Liver (tissue), 9 donors: Measurements from ENCODE around the gene ANKRD13B. TPM values are rescaled to one million over a fixed set of nuclear protein-coding genes. Genes with fewer than 3 reads are reported as not detected.

Experiments
- DNase-seq: peaks from one replicate; pipeline ENCODE4 v3.0.0-alpha.2; 2017; ENCODE audit warnings: low spot score
- H3K27ac ChIP-seq, 2 donors: one replicate each; pipeline ENCODE4 v1.7.0; 2013; ENCODE audit warnings: inconsistent platforms in 2 of 2, low read length in 2 of 2, control low read depth in 1 of 2, low read depth in 1 of 2, mild to moderate bottlenecking in 1 of 2
- H3K27me3 ChIP-seq, 4 donors: one replicate each; pipeline versions ENCODE4 v1.6.1 to v1.7.0; 2013; ENCODE audit warnings: low read length in 3 of 4, inconsistent platforms in 1 of 4, mild to moderate bottlenecking in 1 of 4, moderate library complexity in 1 of 4; ENCODE audit not compliant: control insufficient read depth in 4 of 4, insufficient read depth in 4 of 4
- H3K36me3 ChIP-seq, 4 donors: one replicate each; pipeline versions ENCODE4 v1.6.1 to v1.7.0; 2013; ENCODE audit warnings: low read length in 3 of 4, mild to moderate bottlenecking in 3 of 4, low read depth in 1 of 4, moderate library complexity in 1 of 4; ENCODE audit not compliant: control insufficient read depth in 4 of 4, insufficient read depth in 3 of 4
- H3K4me1 ChIP-seq, 4 donors: one replicate each; pipeline versions ENCODE4 v1.6.1 to v1.7.0; 2013; ENCODE audit warnings: low read length in 3 of 4, mild to moderate bottlenecking in 3 of 4, moderate library complexity in 1 of 4; ENCODE audit not compliant: control insufficient read depth in 4 of 4, insufficient read depth in 4 of 4
- H3K4me3 ChIP-seq, 3 donors: one replicate each; pipeline versions ENCODE4 v1.6.1 to v1.7.0; 2013; ENCODE audit warnings: low read length in 3 of 3, control low read depth in 1 of 3, low read depth in 1 of 3, mild to moderate bottlenecking in 1 of 3
- H3K9ac ChIP-seq, 2 donors: one replicate each; pipeline ENCODE4 v1.7.0; 2013; ENCODE audit warnings: low read length in 2 of 2, mild to moderate bottlenecking in 2 of 2, moderate library complexity in 2 of 2, control low read depth in 1 of 2, low read depth in 1 of 2
- H3K9me3 ChIP-seq, 4 donors: one replicate each; pipeline versions ENCODE4 v1.6.1 to v1.7.0; 2013; ENCODE audit warnings: low read length in 3 of 4; ENCODE audit not compliant: control insufficient read depth in 4 of 4
- FOXA1 ChIP-seq: IDR thresholded peaks from 2 replicates; pipeline ENCODE4 v1.6.1; 2016; ENCODE audit warnings: antibody characterized with exemption
- GABPA ChIP-seq, 2 donors: IDR thresholded peaks in 1 of 2; conservative IDR thresholded peaks in 1 of 2; 2 replicates each; pipeline ENCODE4 v1.6.1; 2016; ENCODE audit warnings: antibody characterized with exemption in 2 of 2, mild to moderate bottlenecking in 1 of 2, moderate library complexity in 1 of 2
- HNF4A ChIP-seq, 2 donors: conservative IDR thresholded peaks; 2 replicates each; pipeline ENCODE4 v1.6.1; 2016; ENCODE audit warnings: antibody characterized with exemption in 2 of 2, mild to moderate bottlenecking in 2 of 2
- HNF4G ChIP-seq: IDR thresholded peaks from 2 replicates; pipeline ENCODE4 v1.6.1; 2016; ENCODE audit warnings: antibody characterized with exemption
- JUND ChIP-seq, 2 donors: IDR thresholded peaks; 2 replicates each; pipeline ENCODE4 v1.6.1; 2016; ENCODE audit warnings: antibody characterized with exemption in 2 of 2
- NR2F2 ChIP-seq: IDR thresholded peaks from 2 replicates; pipeline ENCODE4 v1.6.1; 2016; ENCODE audit warnings: antibody characterized with exemption
- RXRA ChIP-seq, 2 donors: IDR thresholded peaks; 2 replicates each; pipeline ENCODE4 v1.6.1; 2017 to 2018; ENCODE audit warnings: antibody characterized with exemption in 2 of 2, mild to moderate bottlenecking in 1 of 2
- TAF1 ChIP-seq: conservative IDR thresholded peaks from 2 replicates; pipeline ENCODE4 v1.6.1; 2016; ENCODE audit warnings: antibody characterized with exemption, mild to moderate bottlenecking
- YY1 ChIP-seq: IDR thresholded peaks from 2 replicates; pipeline ENCODE4 v1.6.1; 2016; ENCODE audit warnings: antibody characterized with exemption, mild to moderate bottlenecking
- WGBS: extraction: QIAGEN DNeasy Blood & Tissue Kit; methylation state at CpG from one replicate; pipeline ENCODE4 v1.1.7; 2013; 5-methylcytosine and 5-hydroxymethylcytosine counted together
- polyA plus RNA-seq, 2 donors: library from polyadenylated mRNA; stranded (reverse) in 1 of 2; unstranded in 1 of 2; fragments of 200-250 nt in 1 of 2; fragments of >200 nt in 1 of 2; fragmentation: Nextera tagmentation in 1 of 2; extraction: Ambion mirVana in 1 of 2; gene quantifications; one replicate each; pipeline versions ENCODE4 v1.2.1 to v1.2.3, GENCODE V29; 2013 to 2015
- total RNA-seq, 2 donors: library from RNA; depleted of rRNA; stranded (reverse); fragments of >200 nt; gene quantifications; one replicate each; pipeline ENCODE4 v1.2.3, GENCODE V29; 2014
- TF ChIP-seq, protein P1 (sequence below): IDR thresholded peaks from 2 replicates; pipeline ENCODE4 v1.6.1; 2016; ENCODE audit warnings: antibody characterized with exemption
- TF ChIP-seq, protein P2 (sequence below): fragments of 150-350 bp; IDR thresholded peaks from 2 replicates; pipeline ENCODE4 v1.5.1; 2017; ENCODE audit warnings: improper control_type of control experiment, low read depth, low read length; ENCODE audit not compliant: missing input control
- TF ChIP-seq, protein P3 (sequence below): IDR thresholded peaks from 2 replicates; pipeline ENCODE4 v1.6.1; 2016; ENCODE audit warnings: antibody characterized with exemption, mild to moderate bottlenecking
- donor health status: healthy.
- donor health status: healthy.
- donor health status: healthy.
- donor health status: healthy.
- donor health status: healthy.

ANKRD13B gene
- total and polyA plus RNA-seq, 4 donors, result 0.06 to 1.6 (median 0.51) TPM

DNA sequence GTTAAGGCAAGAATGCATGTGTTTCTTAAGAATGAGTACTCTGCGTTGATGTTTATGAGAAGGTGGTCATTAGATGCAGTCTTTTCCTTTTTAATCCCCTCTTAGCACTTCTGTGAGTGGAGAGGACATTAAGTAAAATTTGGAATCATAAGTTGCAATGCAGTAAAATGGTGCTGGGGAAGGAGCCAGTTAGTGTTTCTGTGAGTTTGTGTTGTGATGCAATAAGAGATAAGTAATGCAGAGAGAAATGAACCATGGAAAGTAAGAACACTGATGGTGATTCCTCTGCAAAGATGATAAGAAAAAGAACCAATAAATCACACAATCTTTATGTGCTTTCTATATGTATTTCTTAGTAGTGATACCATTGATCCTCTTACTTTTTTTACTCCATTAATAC lies 46.1 kb upstream of the ANKRD13B start (continued):
- TF ChIP-seq, protein P1, sequence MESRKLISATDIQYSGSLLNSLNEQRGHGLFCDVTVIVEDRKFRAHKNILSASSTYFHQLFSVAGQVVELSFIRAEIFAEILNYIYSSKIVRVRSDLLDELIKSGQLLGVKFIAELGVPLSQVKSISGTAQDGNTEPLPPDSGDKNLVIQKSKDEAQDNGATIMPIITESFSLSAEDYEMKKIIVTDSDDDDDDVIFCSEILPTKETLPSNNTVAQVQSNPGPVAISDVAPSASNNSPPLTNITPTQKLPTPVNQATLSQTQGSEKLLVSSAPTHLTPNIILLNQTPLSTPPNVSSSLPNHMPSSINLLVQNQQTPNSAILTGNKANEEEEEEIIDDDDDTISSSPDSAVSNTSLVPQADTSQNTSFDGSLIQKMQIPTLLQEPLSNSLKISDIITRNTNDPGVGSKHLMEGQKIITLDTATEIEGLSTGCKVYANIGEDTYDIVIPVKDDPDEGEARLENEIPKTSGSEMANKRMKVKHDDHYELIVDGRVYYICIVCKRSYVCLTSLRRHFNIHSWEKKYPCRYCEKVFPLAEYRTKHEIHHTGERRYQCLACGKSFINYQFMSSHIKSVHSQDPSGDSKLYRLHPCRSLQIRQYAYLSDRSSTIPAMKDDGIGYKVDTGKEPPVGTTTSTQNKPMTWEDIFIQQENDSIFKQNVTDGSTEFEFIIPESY, result no peak
- TF ChIP-seq YY1 (no peak), RXRA (IDR thresholded peaks at IDR 0.05) (no peak), TAF1 (no peak), JUND (IDR thresholded peaks at IDR 0.05) (no peak)
- TF ChIP-seq, protein P2, sequence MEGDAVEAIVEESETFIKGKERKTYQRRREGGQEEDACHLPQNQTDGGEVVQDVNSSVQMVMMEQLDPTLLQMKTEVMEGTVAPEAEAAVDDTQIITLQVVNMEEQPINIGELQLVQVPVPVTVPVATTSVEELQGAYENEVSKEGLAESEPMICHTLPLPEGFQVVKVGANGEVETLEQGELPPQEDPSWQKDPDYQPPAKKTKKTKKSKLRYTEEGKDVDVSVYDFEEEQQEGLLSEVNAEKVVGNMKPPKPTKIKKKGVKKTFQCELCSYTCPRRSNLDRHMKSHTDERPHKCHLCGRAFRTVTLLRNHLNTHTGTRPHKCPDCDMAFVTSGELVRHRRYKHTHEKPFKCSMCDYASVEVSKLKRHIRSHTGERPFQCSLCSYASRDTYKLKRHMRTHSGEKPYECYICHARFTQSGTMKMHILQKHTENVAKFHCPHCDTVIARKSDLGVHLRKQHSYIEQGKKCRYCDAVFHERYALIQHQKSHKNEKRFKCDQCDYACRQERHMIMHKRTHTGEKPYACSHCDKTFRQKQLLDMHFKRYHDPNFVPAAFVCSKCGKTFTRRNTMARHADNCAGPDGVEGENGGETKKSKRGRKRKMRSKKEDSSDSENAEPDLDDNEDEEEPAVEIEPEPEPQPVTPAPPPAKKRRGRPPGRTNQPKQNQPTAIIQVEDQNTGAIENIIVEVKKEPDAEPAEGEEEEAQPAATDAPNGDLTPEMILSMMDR, result no peak

DNA sequence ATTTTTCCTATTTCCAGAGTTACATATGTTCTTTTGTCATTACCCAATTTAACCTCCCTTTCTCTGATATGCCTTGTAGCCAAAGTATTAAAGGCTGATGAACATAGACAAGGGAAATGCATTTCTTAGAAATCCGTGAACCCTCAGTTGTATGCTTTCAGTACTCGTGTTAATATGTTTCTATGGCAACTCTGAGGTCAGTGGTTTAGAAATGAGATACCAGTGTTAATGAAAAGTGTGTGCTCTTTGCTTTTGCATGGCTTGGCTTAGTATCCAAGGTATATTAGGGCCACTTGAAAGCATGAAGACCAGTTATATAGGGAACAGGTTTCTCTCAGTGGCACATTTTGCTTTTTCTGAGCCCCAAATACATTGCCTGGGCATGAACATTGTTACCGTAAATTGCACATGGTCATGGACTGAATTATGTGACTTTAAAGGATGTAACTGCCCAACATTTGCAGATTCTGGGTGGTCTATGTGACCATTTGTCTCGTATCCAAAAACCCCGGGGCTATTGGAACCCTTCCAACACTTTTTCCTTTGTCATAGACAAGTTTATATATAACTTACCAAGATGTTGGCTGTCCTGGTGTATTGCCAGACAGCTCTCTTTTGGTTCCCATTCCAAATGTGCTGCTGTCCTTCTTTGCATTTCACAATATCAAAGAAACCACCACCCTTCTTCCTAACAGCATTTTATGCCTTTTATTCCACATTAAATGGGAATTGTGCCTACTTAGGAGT lies 43.6 kb upstream of the ANKRD13B start:
- no peaks in the 10 kb centered on the region for H3K9me3 ChIP-seq
- H3K27me3 ChIP-seq, result no peaks in the 10 kb centered on the region
- H3K36me3 ChIP-seq, result no peaks in the 10 kb centered on the region
- H3K4me3 ChIP-seq, result no peak overlapping the region
- DNase-seq, result no peak
- H3K4me1 ChIP-seq, result peaks cover 0 to 27% (median 0%) of the 10 kb centered on the region in 4 donors
- H3K9ac ChIP-seq, result no peak overlapping the region
- no peak overlapping the region for H3K27ac ChIP-seq
- WGBS, result 56% methylated on average over 5 of the region's 5 CpGs
- TF ChIP-seq NR2F2, result no peak
- TF ChIP-seq, protein P3, sequence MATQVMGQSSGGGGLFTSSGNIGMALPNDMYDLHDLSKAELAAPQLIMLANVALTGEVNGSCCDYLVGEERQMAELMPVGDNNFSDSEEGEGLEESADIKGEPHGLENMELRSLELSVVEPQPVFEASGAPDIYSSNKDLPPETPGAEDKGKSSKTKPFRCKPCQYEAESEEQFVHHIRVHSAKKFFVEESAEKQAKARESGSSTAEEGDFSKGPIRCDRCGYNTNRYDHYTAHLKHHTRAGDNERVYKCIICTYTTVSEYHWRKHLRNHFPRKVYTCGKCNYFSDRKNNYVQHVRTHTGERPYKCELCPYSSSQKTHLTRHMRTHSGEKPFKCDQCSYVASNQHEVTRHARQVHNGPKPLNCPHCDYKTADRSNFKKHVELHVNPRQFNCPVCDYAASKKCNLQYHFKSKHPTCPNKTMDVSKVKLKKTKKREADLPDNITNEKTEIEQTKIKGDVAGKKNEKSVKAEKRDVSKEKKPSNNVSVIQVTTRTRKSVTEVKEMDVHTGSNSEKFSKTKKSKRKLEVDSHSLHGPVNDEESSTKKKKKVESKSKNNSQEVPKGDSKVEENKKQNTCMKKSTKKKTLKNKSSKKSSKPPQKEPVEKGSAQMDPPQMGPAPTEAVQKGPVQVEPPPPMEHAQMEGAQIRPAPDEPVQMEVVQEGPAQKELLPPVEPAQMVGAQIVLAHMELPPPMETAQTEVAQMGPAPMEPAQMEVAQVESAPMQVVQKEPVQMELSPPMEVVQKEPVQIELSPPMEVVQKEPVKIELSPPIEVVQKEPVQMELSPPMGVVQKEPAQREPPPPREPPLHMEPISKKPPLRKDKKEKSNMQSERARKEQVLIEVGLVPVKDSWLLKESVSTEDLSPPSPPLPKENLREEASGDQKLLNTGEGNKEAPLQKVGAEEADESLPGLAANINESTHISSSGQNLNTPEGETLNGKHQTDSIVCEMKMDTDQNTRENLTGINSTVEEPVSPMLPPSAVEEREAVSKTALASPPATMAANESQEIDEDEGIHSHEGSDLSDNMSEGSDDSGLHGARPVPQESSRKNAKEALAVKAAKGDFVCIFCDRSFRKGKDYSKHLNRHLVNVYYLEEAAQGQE, result no peak
- TF ChIP-seq GABPA (IDR thresholded peaks at IDR 0.05 in 1 of 2, conservative IDR thresholded peaks at IDR 0.05 in 1 of 2), result no peak
- no peak for TF ChIP-seq HNF4G
- no peak for TF ChIP-seq TAF1
- TF ChIP-seq YY1, result no peak
- TF ChIP-seq FOXA1, result no peak
- TF ChIP-seq, protein P2, result no peak
- TF ChIP-seq RXRA (IDR thresholded peaks at IDR 0.05), result no peak
- no peak for TF ChIP-seq HNF4A (conservative IDR thresholded peaks at IDR 0.05)
- TF ChIP-seq, protein P1, result no peak
